NCI-H345 treated with DMSO at 0.1 percent for 48 hours (cell line): ENCODE measurements around the gene PRR14.

Experiments used
- DNase-seq: peaks from one replicate; lab custom pipeline; 2025; ENCODE audit not compliant: unreplicated experiment; lab: John Stamatoyannopoulos, UW

Gene PRR14

GRCh38 chr16:30650369-30651123 is at the start of gene PRR14:
Gene PRR14, plus strand, starts transcription at chr16:30650960. Its CDS starts 686 bp downstream, at chr16:30651646.
- peak; percentile 100 for DNase-seq

GRCh38 chr16:30601966-30602365 is 48.8 kb upstream of the PRR14 start:
- no peak for DNase-seq

GRCh38 chr16:30602616-30603277 is 48.0 kb upstream of the PRR14 start:
- DNase-seq: no peak

- no peak for DNase-seq
Measured at GRCh38 chr16:30603945-30604315, 46.8 kb upstream of the PRR14 start.

GRCh38 chr16:30604316-30604947 is 46.3 kb upstream of the PRR14 start:
- DNase-seq: no peak

GRCh38 chr16:30605158-30605557 is 45.6 kb upstream of the PRR14 start:
- no peak for DNase-seq

GRCh38 chr16:30606004-30606403 is 44.8 kb upstream of the PRR14 start:
- DNase-seq: no peak

GRCh38 chr16:30609002-30609925 is 41.5 kb upstream of the PRR14 start:
- peak; percentile 45 for DNase-seq

GRCh38 chr16:30609926-30610839 is 40.6 kb upstream of the PRR14 start, which contains the start of gene ZNF689:
Gene ZNF689, minus strand, starts transcription at chr16:30610389. Its CDS starts 348 bp downstream, at chr16:30610041.
- DNase-seq: peak; percentile 98

- DNase-seq: peak; percentile 90
Measured at GRCh38 chr16:30615358-30616091, 35.2 kb upstream of the PRR14 start.

GRCh38 chr16:30619202-30619601 is 31.6 kb upstream of the PRR14 start:
- DNase-seq: no peak

GRCh38 chr16:30619638-30620037 is 31.1 kb upstream of the PRR14 start:
- no peak for DNase-seq

GRCh38 chr16:30620169-30620568 is 30.6 kb upstream of the PRR14 start:
- DNase-seq: no peak

GRCh38 chr16:30621765-30622164 is 29.0 kb upstream of the PRR14 start:
- no peak for DNase-seq

- no peak for DNase-seq
Measured at GRCh38 chr16:30622455-30623032, 28.2 kb upstream of the PRR14 start.

GRCh38 chr16:30623536-30624283 is 27.1 kb upstream of the PRR14 start:
- DNase-seq: no peak

GRCh38 chr16:30626236-30626635 is 24.5 kb upstream of the PRR14 start:
- no peak for DNase-seq
